HepG2 (cell line): ENCODE data around the gene LTB4R. TPM values are rescaled to one million over a fixed set of nuclear protein-coding genes. Genes with fewer than 3 reads are reported as not detected.
A peak's percentile ranks its signal among the peaks of the same experiment; 100 is the strongest.

Source experiments
- BRF2 ChIP-seq: sonication (generic); formaldehyde crosslinking; IDR thresholded peaks from 2 replicates; pipeline ENCODE4 v1.8.1; 2022; ENCODE audit warnings: mild to moderate bottlenecking, missing genetic modification reagents
- ERF ChIP-seq: IDR thresholded peaks from 2 replicates; pipeline ENCODE4 v1.6.1; 2018; ENCODE audit warnings: missing biosample characterization, missing genetic modification reagents
- FOSL1 ChIP-seq: sonication (generic); formaldehyde crosslinking; IDR thresholded peaks from 2 replicates; pipeline ENCODE4 v1.9.0; 2021; ENCODE audit warnings: missing genetic modification reagents, borderline replicate concordance
- FOXA1 ChIP-seq, 2 experiments: fragments of 450-650 bp in 1 of 2; sonication (generic) in 1 of 2; formaldehyde crosslinking in 1 of 2; IDR thresholded peaks; 2 replicates each; pipeline versions ENCODE4 v1.4.0 to v1.6.1; 2016 to 2020; ENCODE audit warnings: missing genetic modification reagents in 1 of 2
- FOXO4 ChIP-seq: sonication (generic); formaldehyde crosslinking; conservative IDR thresholded peaks from 2 replicates; pipeline ENCODE4 v1.8.1; 2023; ENCODE audit warnings: missing genetic modification reagents
- HHEX ChIP-seq: IDR thresholded peaks from 2 replicates; pipeline ENCODE4 v1.6.1; 2016; ENCODE audit warnings: control low read depth
- LRRFIP1 ChIP-seq: sonication (generic); formaldehyde crosslinking; conservative IDR thresholded peaks from 2 replicates; pipeline ENCODE4 v1.4.0; 2020; ENCODE audit warnings: missing genetic modification reagents
- MXI1 ChIP-seq: IDR thresholded peaks from 3 replicates; pipeline ENCODE4 v1.6.1; 2012; ENCODE audit warnings: low read depth, low read length, inconsistent platforms, borderline replicate concordance
- ONECUT2 ChIP-seq: sonication (generic); formaldehyde crosslinking; IDR thresholded peaks from 2 replicates; pipeline ENCODE4 v1.4.0; 2020; ENCODE audit warnings: missing genetic modification reagents
- PRDM4 ChIP-seq: sonication (generic); formaldehyde crosslinking; IDR thresholded peaks from 2 replicates; pipeline ENCODE4 v1.9.0; 2021; ENCODE audit warnings: missing genetic modification reagents, borderline replicate concordance
- RARG ChIP-seq: sonication (generic); formaldehyde crosslinking; IDR thresholded peaks from 2 replicates; pipeline ENCODE4 v1.4.0; 2020; ENCODE audit warnings: low read depth, mild to moderate bottlenecking, missing genetic modification reagents
- SOX5 ChIP-seq: IDR thresholded peaks from 2 replicates; pipeline ENCODE4 v1.6.1; 2016; ENCODE audit warnings: borderline replicate concordance
- TAF15 ChIP-seq: fragments of 200-400 bp; formaldehyde crosslinking; IDR thresholded peaks from one replicate; pipeline ENCODE4 v1.6.1; 2018; ENCODE audit warnings: mild to moderate bottlenecking, low read depth, low read length; ENCODE audit not compliant: poor library complexity, severe bottlenecking
- TCF7L2 ChIP-seq: IDR thresholded peaks from 2 replicates; pipeline ENCODE4 v1.6.1; 2011; ENCODE audit warnings: mild to moderate bottlenecking, low read depth, low read length, moderate library complexity
- THAP8 ChIP-seq: sonication (generic); formaldehyde crosslinking; IDR thresholded peaks from 2 replicates; pipeline ENCODE4 v1.5.1; 2020; ENCODE audit warnings: missing genetic modification reagents, mild to moderate bottlenecking, borderline replicate concordance
- WIZ ChIP-seq: sonication (generic); formaldehyde crosslinking; IDR thresholded peaks from 2 replicates; pipeline ENCODE4 v1.5.1; 2020; ENCODE audit warnings: mild to moderate bottlenecking, missing genetic modification reagents
- ZNF777 ChIP-seq: sonication (generic); formaldehyde crosslinking; IDR thresholded peaks from 2 replicates; pipeline ENCODE4 v1.4.0; 2020; ENCODE audit warnings: missing genetic modification reagents
- ZNF879 ChIP-seq: sonication (generic); formaldehyde crosslinking; IDR thresholded peaks from 2 replicates; pipeline ENCODE4 v1.8.1; 2023; ENCODE audit warnings: missing genetic modification reagents
- ZSCAN31 ChIP-seq: sonication (generic); formaldehyde crosslinking; IDR thresholded peaks from 2 replicates; pipeline ENCODE4 v1.5.0; 2020; ENCODE audit warnings: low read depth, mild to moderate bottlenecking, missing genetic modification reagents
- polyA plus RNA-seq, 8 experiments: library from polyadenylated mRNA; depleted of rRNA in 3 of 8; stranded (reverse) in 7 of 8; unstranded in 1 of 8; fragments of >200 nt; fragmentation: Illumina TruSeq in 4 of 8; extraction: Trizol in 4 of 8; gene quantifications; 2 replicates each; pipeline versions ENCODE4 v1.2.1 to v1.2.3, GENCODE V29; 2011 to 2016; ENCODE audit warnings: low read depth in 4 of 8, missing spikeins in 1 of 8, mixed read lengths in 1 of 8; ENCODE audit not compliant: insufficient read depth in 1 of 8
- total RNA-seq, 5 experiments: library from RNA; depleted of rRNA; stranded (reverse); fragments of >200 nt; fragmentation: Illumina TruSeq; extraction: Trizol; gene quantifications; 2 replicates each; pipeline ENCODE4 v1.2.3, GENCODE V29; 2016; ENCODE audit warnings: low read depth in 1 of 5
- TF ChIP-seq, protein P1 (sequence below): sonication (generic); formaldehyde crosslinking; IDR thresholded peaks from 2 replicates; pipeline ENCODE4 v1.4.0; 2020; ENCODE audit warnings: mild to moderate bottlenecking, low read depth, missing genetic modification reagents

LTB4R gene
- total and polyA plus RNA-seq, 2 of the 13 experiments (the other 11 are each of a cell fraction or from before 2014, with no cell fraction given), result 3.2 to 8.2 TPM

GRCh38 chr14:24315807-24316596 lies 4.7 kb downstream of the LTB4R start (continued):
- peak; percentile 85 for TF ChIP-seq WIZ
- no peak for TF ChIP-seq FOXA1 (IDR thresholded peaks at IDR 0.05)
- no peak; the same call in none of the 2 replicates for TF ChIP-seq FOXA1 (CRISPR knock-in tag; IDR thresholded peaks at IDR 0.05)
- no peak for TF ChIP-seq TCF7L2
- peak; percentile 98 for TF ChIP-seq ZNF879 (CRISPR knock-in tag)
- TF ChIP-seq RARG (CRISPR knock-in tag), result 0 out of 2 replicates have a peak, but pooled peaks have one; percentile 88
- TF ChIP-seq ZSCAN31 (CRISPR knock-in tag), result peak; percentile 93
- TF ChIP-seq MXI1, result peak; percentile 77; the same call in 1 of the 3 replicates
- TF ChIP-seq FOXO4 (CRISPR knock-in tag), result no peak
- no peak for TF ChIP-seq TAF15
- peak; percentile 97 for TF ChIP-seq BRF2
- peak; percentile 82 for TF ChIP-seq SOX5
- no peak for TF ChIP-seq LRRFIP1 (CRISPR knock-in tag)
- TF ChIP-seq ONECUT2 (CRISPR knock-in tag), result peak; percentile 76; the same call in 1 of the 2 replicates
- TF ChIP-seq THAP8 (CRISPR knock-in tag), result no peak
- TF ChIP-seq HHEX (CRISPR knock-in tag), result 0 out of 2 replicates have a peak, but pooled peaks have one; percentile 8
- TF ChIP-seq, protein P1, sequence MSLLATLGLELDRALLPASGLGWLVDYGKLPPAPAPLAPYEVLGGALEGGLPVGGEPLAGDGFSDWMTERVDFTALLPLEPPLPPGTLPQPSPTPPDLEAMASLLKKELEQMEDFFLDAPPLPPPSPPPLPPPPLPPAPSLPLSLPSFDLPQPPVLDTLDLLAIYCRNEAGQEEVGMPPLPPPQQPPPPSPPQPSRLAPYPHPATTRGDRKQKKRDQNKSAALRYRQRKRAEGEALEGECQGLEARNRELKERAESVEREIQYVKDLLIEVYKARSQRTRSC, result peak; percentile 99
- TF ChIP-seq ZNF777 (CRISPR knock-in tag), result peak; percentile 87
- TF ChIP-seq FOSL1 (CRISPR knock-in tag), result peak; percentile 70
- no peak; the same call in 1 of the 2 replicates for TF ChIP-seq PRDM4 (CRISPR knock-in tag)
- peak; percentile 99 for TF ChIP-seq ERF
